Measurements from ENCODE around the gene CD44. TPM values are rescaled to one million over a fixed set of nuclear protein-coding genes. Genes with fewer than 3 reads are reported as not detected.
A peak's percentile ranks its signal among the peaks of the same experiment; 100 is the strongest.

Gene CD44
- total RNA-seq, 4 donors from 2014 or later, result 212 to 292 (median 275) TPM

DNA sequence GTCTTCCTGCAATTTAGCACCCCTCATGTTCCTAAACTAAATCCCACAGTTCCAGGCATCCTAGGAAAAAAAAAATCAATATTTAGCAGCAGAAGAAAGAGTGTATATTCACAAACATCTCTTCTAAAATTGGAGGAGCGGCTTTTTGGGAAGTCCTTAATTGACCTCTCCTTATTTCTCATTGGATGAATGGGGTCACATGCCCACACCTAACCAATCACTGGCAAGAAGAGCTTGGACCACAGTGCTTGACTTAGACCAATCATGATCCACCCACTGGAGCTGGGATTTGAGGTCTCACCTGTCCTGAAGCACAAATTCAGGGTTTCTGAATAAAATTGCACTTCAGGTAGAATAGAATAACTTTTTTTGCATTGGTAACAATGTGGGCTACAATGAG lies 16.0 kb downstream of the CD44 start:
- H3K9me3 ChIP-seq, result no peaks in the 10 kb centered on the region
- no peaks in the 10 kb centered on the region for H3K27me3 ChIP-seq
- no peak overlapping the region for H3K4me3 ChIP-seq
- peaks cover 30 to 94% (median 75%) of the 10 kb centered on the region in 4 donors for H3K4me1 ChIP-seq
- peaks cover 0 to 3% (median 0%) of the 10 kb centered on the region in 4 donors for H3K36me3 ChIP-seq
- H3K27ac ChIP-seq (replicated peaks in 1 of 4), result no peak overlapping the region
- DNase-seq (ENCODE audit: extremely low spot score), result no peak
- intact Hi-C loops (cut with DNase I), result no loop called here
- TF ChIP-seq EP300 (IDR thresholded peaks at IDR 0.05) (no peak), POLR2AphosphoS5 (IDR thresholded peaks at IDR 0.05) (no peak), POLR2A (IDR thresholded peaks at IDR 0.05; ENCODE audit: low read depth) (no peak)
- TF ChIP-seq, protein P1, sequence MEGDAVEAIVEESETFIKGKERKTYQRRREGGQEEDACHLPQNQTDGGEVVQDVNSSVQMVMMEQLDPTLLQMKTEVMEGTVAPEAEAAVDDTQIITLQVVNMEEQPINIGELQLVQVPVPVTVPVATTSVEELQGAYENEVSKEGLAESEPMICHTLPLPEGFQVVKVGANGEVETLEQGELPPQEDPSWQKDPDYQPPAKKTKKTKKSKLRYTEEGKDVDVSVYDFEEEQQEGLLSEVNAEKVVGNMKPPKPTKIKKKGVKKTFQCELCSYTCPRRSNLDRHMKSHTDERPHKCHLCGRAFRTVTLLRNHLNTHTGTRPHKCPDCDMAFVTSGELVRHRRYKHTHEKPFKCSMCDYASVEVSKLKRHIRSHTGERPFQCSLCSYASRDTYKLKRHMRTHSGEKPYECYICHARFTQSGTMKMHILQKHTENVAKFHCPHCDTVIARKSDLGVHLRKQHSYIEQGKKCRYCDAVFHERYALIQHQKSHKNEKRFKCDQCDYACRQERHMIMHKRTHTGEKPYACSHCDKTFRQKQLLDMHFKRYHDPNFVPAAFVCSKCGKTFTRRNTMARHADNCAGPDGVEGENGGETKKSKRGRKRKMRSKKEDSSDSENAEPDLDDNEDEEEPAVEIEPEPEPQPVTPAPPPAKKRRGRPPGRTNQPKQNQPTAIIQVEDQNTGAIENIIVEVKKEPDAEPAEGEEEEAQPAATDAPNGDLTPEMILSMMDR (IDR thresholded peaks at IDR 0.05), result no peak
- 90% methylated on average over 1 of the region's 1 CpG for WGBS

- no peak overlapping the region for H3K27ac ChIP-seq (replicated peaks in 1 of 4)
- H3K4me1 ChIP-seq, result peaks cover 31 to 96% (median 78%) of the 10 kb centered on the region in 4 donors
- no peak for DNase-seq (ENCODE audit: extremely low spot score)
- TF ChIP-seq POLR2A (IDR thresholded peaks at IDR 0.05; ENCODE audit: low read depth), result no peak
- no peak for TF ChIP-seq POLR2AphosphoS5 (IDR thresholded peaks at IDR 0.05)
- no peak for TF ChIP-seq EP300 (IDR thresholded peaks at IDR 0.05)
- TF ChIP-seq, protein P1 (IDR thresholded peaks at IDR 0.05), result no peak
- intact Hi-C loops (cut with DNase I), result no loop called here
- WGBS, result 88% methylated on average over 5 of the region's 5 CpGs
- H3K4me3 ChIP-seq, result no peak overlapping the region
- H3K9me3 ChIP-seq, result no peaks in the 10 kb centered on the region
- no peaks in the 10 kb centered on the region for H3K27me3 ChIP-seq
- H3K36me3 ChIP-seq, result peaks cover 0 to 3% (median 0%) of the 10 kb centered on the region in 4 donors
Measured at GRCh38 chr11:35155677-35156076, 16.7 kb downstream of the CD44 start.

GRCh38 chr11:35157814-35158700 lies 19.1 kb downstream of the CD44 start:
- H3K36me3 ChIP-seq, result no peaks in the 10 kb centered on the region
- peak overlapping the region; percentile 43 to 79 (median 64) for H3K27ac ChIP-seq (replicated peaks in 1 of 4)
- WGBS, result 71% methylated on average over 12 of the region's 12 CpGs
- no peaks in the 10 kb centered on the region for H3K27me3 ChIP-seq
- no peak overlapping the region for H3K4me3 ChIP-seq
- intact Hi-C loops (cut with DNase I), result no loop called here
- TF ChIP-seq, protein P1 (IDR thresholded peaks at IDR 0.05), result no peak
- TF ChIP-seq POLR2A (IDR thresholded peaks at IDR 0.05; ENCODE audit: low read depth), result no peak
- no peak for TF ChIP-seq POLR2AphosphoS5 (IDR thresholded peaks at IDR 0.05)
- TF ChIP-seq EP300 (IDR thresholded peaks at IDR 0.05), result no peak
- H3K4me1 ChIP-seq, result peaks cover 37 to 97% (median 81%) of the 10 kb centered on the region in 4 donors
- DNase-seq (ENCODE audit: extremely low spot score), result no peak
- H3K9me3 ChIP-seq, result no peaks in the 10 kb centered on the region

DNA sequence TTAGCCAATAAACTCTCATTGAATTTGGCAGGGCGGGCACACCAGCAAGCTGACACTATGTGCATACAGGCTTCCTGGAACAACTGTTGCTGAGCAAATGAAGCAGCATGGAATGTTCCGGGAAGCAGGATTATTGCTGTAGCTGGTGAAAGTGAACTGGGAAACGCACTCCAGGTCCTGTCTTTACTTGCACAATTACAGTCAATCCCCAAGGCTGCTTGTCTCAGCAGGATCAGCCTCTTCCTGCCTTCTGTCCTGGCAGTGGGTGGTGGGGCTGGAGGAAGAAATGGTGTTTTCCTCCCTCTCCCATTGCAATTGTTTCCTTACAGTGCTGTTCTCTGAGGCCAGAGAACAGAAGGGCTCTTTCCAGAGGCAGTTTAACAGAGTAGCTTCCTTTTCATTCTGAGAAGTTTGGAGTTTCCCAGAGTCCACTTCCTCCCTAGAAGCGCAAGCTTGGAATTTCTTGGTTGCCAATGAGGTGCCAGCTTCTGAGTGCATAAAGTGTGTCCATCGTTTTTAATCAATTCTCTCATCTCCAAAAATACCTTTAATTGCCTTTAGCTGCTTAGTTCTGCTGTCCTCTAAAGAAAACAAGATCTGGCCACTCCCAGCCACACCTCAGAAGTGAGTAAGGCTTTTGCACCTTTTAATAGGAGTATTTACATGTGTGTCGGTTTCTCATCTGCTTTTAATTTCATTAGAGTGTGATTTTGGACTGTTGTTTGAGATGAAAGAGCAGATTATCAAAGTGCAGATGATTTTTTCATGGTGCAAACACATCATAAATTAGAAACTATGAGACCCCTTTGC lies 19.9 kb downstream of the CD44 start:
- WGBS, result 52% methylated on average over 6 of the region's 6 CpGs
- H3K36me3 ChIP-seq, result no peaks in the 10 kb centered on the region
- no peaks in the 10 kb centered on the region for H3K9me3 ChIP-seq
- H3K27me3 ChIP-seq, result no peaks in the 10 kb centered on the region
- TF ChIP-seq POLR2AphosphoS5 (IDR thresholded peaks at IDR 0.05) (peak; percentile 55 to 74), EP300 (IDR thresholded peaks at IDR 0.05) (peak; percentile 94)
- TF ChIP-seq, protein P1 (IDR thresholded peaks at IDR 0.05), result no peak
- no peak for DNase-seq (ENCODE audit: extremely low spot score)
- intact Hi-C loops (cut with DNase I), result no loop called here
- peak overlapping the region in 1 of 4 donors; percentile 10 for H3K4me3 ChIP-seq
- H3K27ac ChIP-seq (replicated peaks in 1 of 4), result peak overlapping the region; percentile 43 to 79 (median 64)
- H3K4me1 ChIP-seq, result peaks cover 45 to 98% (median 86%) of the 10 kb centered on the region in 4 donors
